Neural progenitor cell (in vitro differentiated cells): ENCODE measurements around the gene NOX5.

Source experiments
- CTCF ChIP-seq: fragments of 200-600 bp; sonication (generic); IDR thresholded peaks from 2 replicates; pipeline ENCODE4 v1.5.1; 2017; ENCODE audit warnings: antibody characterized with exemption, mild to moderate bottlenecking
- EZH2 ChIP-seq: fragments of 200-600 bp; sonication (generic); IDR thresholded peaks from 2 replicates; pipeline ENCODE4 v1.6.1; 2017; ENCODE audit warnings: antibody characterized with exemption, mild to moderate bottlenecking, moderate library complexity
- EZH2phosphoT487 ChIP-seq: fragments of 200-600 bp; sonication (generic); IDR thresholded peaks from 2 replicates; pipeline ENCODE4 v1.6.1; 2017; ENCODE audit warnings: antibody characterized with exemption

GRCh38 chr15:69067296-69067695, 52.8 kb downstream of the NOX5 start:
- TF ChIP-seq CTCF (no peak), EZH2 (no peak), EZH2phosphoT487 (no peak)
